HepG2 (cell line): ENCODE measurements around the gene RGS19. TPM values are rescaled to one million over a fixed set of nuclear protein-coding genes. Genes with fewer than 3 reads are reported as not detected.

Source experiments
- AGO1 ChIP-seq: fragments of 200-400 bp; formaldehyde crosslinking; IDR thresholded peaks from 2 replicates; pipeline ENCODE4 v1.6.1; 2017; ENCODE audit warnings: mild to moderate bottlenecking, low read depth, low read length, moderate library complexity; ENCODE audit not compliant: poor library complexity, severe bottlenecking
- CBX2 ChIP-seq, 2 experiments: fragments of 200-600 bp in 1 of 2; sonication (generic); formaldehyde crosslinking in 1 of 2; IDR thresholded peaks; 2 replicates each; pipeline versions ENCODE4 v1.7.0 to v1.8.1; 2018 to 2022; ENCODE audit warnings: low read depth in 2 of 2, low read length in 1 of 2, mild to moderate bottlenecking in 1 of 2, missing genetic modification reagents in 1 of 2
- FOXP1 ChIP-seq, 2 experiments: fragments of 450-650 bp in 1 of 2; IDR thresholded peaks; 2 replicates each; pipeline ENCODE4 v1.6.1; 2017 to 2018; ENCODE audit warnings: antibody characterized with exemption in 1 of 2
- GTF2F1 ChIP-seq: fragments of 150-350 bp; IDR thresholded peaks from 2 replicates; pipeline ENCODE4 v1.6.1; 2014; ENCODE audit warnings: low read length
- IRX3 ChIP-seq: sonication (generic); formaldehyde crosslinking; IDR thresholded peaks from 2 replicates; pipeline ENCODE4 v1.8.1; 2023; ENCODE audit warnings: mild to moderate bottlenecking, low read depth, missing genetic modification reagents, borderline replicate concordance
- ISX ChIP-seq: sonication (generic); formaldehyde crosslinking; conservative IDR thresholded peaks from 2 replicates; pipeline ENCODE4 v1.5.0; 2020; ENCODE audit warnings: missing genetic modification reagents
- KLF15 ChIP-seq: sonication (generic); formaldehyde crosslinking; IDR thresholded peaks from 2 replicates; pipeline ENCODE4 v1.8.1; 2023; ENCODE audit warnings: borderline replicate concordance, mild to moderate bottlenecking, inconsistent platforms, missing genetic modification reagents, mixed read lengths
- MLLT10 ChIP-seq: sonication (generic); formaldehyde crosslinking; IDR thresholded peaks from 2 replicates; pipeline ENCODE4 v1.4.0; 2020; ENCODE audit warnings: missing genetic modification reagents
- MYC ChIP-seq: sonication (generic); formaldehyde crosslinking; IDR thresholded peaks from 2 replicates; pipeline ENCODE4 v1.9.0; 2021; ENCODE audit warnings: missing genetic modification reagents, borderline replicate concordance
- SMC3 ChIP-seq: IDR thresholded peaks from 2 replicates; pipeline ENCODE4 v1.6.1; 2011; ENCODE audit warnings: low read length, improper control_type of control experiment
- TBX2 ChIP-seq: sonication (generic); formaldehyde crosslinking; IDR thresholded peaks from 2 replicates; pipeline ENCODE4 v1.5.0; 2020; ENCODE audit warnings: missing genetic modification reagents, mild to moderate bottlenecking, borderline replicate concordance
- ZNF382 ChIP-seq: sonication (generic); formaldehyde crosslinking; IDR thresholded peaks from 2 replicates; pipeline ENCODE4 v1.5.0; 2020; ENCODE audit warnings: missing genetic modification reagents, mild to moderate bottlenecking, borderline replicate concordance
- ZNF44 ChIP-seq: sonication (generic); formaldehyde crosslinking; IDR thresholded peaks from 2 replicates; pipeline ENCODE4 v1.5.1; 2020; ENCODE audit warnings: mild to moderate bottlenecking, missing genetic modification reagents
- ZNF496 ChIP-seq: sonication (generic); formaldehyde crosslinking; IDR thresholded peaks from 2 replicates; pipeline ENCODE4 v1.8.1; 2023; ENCODE audit warnings: mild to moderate bottlenecking, moderate library complexity, missing genetic modification reagents; ENCODE audit not compliant: insufficient replicate concordance
- ZNF557 ChIP-seq: sonication (generic); formaldehyde crosslinking; IDR thresholded peaks from 2 replicates; pipeline ENCODE4 v1.4.0; 2020; ENCODE audit warnings: missing genetic modification reagents
- ZNF605 ChIP-seq: sonication (generic); formaldehyde crosslinking; IDR thresholded peaks from 2 replicates; pipeline ENCODE4 v1.8.0; 2022; ENCODE audit warnings: mild to moderate bottlenecking, missing genetic modification reagents
- ZNF775 ChIP-seq: sonication (generic); formaldehyde crosslinking; IDR thresholded peaks from 2 replicates; pipeline ENCODE4 v1.4.0; 2020; ENCODE audit warnings: missing genetic modification reagents, mild to moderate bottlenecking, moderate library complexity, borderline replicate concordance
- ZNF781 ChIP-seq: sonication (generic); formaldehyde crosslinking; IDR thresholded peaks from 2 replicates; pipeline ENCODE4 v1.5.1; 2020; ENCODE audit warnings: borderline replicate concordance, mild to moderate bottlenecking, missing genetic modification reagents; ENCODE audit errors: not compliant biosample characterization
- polyA plus RNA-seq, 8 experiments: library from polyadenylated mRNA; depleted of rRNA in 3 of 8; stranded (reverse) in 7 of 8; unstranded in 1 of 8; fragments of >200 nt; fragmentation: Illumina TruSeq in 4 of 8; extraction: Trizol in 4 of 8; gene quantifications; 2 replicates each; pipeline versions ENCODE4 v1.2.1 to v1.2.3, GENCODE V29; 2011 to 2016; ENCODE audit warnings: low read depth in 4 of 8, missing spikeins in 1 of 8, mixed read lengths in 1 of 8; ENCODE audit not compliant: insufficient read depth in 1 of 8
- total RNA-seq, 5 experiments: library from RNA; depleted of rRNA; stranded (reverse); fragments of >200 nt; fragmentation: Illumina TruSeq; extraction: Trizol; gene quantifications; 2 replicates each; pipeline ENCODE4 v1.2.3, GENCODE V29; 2016; ENCODE audit warnings: low read depth in 1 of 5
- TF ChIP-seq, protein P1 (sequence below): sonication (generic); formaldehyde crosslinking; IDR thresholded peaks from 2 replicates; pipeline ENCODE4 v1.5.0; 2020; ENCODE audit warnings: missing genetic modification reagents, mild to moderate bottlenecking, borderline replicate concordance
- TF ChIP-seq, protein P2 (sequence below): sonication (generic); formaldehyde crosslinking; IDR thresholded peaks from 2 replicates; pipeline ENCODE4 v1.5.0; 2020; ENCODE audit warnings: missing genetic modification reagents
- TF ChIP-seq, protein P3 (sequence below): sonication (generic); formaldehyde crosslinking; IDR thresholded peaks from 2 replicates; pipeline ENCODE4 v1.4.0; 2020; ENCODE audit warnings: low read depth, mild to moderate bottlenecking, missing genetic modification reagents
- TF ChIP-seq, protein P4 (sequence below), 2 experiments: sonication (generic) in 1 of 2; formaldehyde crosslinking in 1 of 2; IDR thresholded peaks; 2 replicates each; pipeline versions ENCODE4 v1.5.1 to v1.6.1; 2011 to 2020; ENCODE audit warnings: borderline replicate concordance in 1 of 2, low read depth in 1 of 2, low read length in 1 of 2, mild to moderate bottlenecking in 1 of 2, missing genetic modification reagents in 1 of 2, moderate library complexity in 1 of 2

The RGS19 gene
- total and polyA plus RNA-seq, 2 of the 13 experiments (the other 11 are each of a cell fraction or from before 2014, with no cell fraction given), result 10.7 to 11.9 TPM

DNA sequence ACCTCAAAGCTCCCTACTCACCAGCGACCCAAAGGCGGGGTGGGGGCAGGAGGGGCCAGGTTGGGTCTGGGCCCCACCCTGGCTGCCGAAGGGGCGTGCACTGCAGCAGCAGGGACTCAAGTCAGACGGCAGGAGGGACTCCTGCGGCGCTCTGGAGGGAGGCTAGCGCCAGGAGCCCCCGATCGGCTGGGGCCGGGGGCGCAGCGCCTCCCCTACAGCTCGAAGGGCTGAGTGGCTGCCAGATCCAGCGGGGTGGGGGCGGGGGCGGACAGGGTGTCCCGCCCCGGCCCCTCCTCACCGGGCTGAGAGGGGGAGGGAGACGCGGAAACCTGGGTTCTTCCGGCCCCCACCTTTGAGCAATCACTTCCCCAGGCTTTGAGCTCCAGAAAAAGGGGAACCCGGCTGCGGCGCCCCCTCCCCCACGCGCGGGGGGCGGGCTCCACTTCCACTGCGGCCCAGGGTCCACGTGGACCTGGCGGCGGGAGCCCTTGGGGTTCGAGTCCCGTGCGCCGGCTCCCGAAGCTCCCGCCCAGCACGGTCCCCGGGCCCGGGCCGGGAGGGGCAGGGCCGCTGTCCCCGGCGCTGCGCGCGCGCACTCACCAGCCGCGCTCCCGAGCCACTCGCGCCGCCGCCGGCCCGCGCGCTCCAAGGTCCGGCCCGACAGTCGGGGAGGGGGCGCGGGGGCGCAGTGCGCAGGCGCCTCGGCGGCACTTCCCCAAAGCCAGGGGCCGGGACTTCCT, at the start of gene RGS19 (continued):
- TF ChIP-seq AGO1 (peak; percentile 49), ZNF496 (CRISPR knock-in tag) (no peak), KLF15 (CRISPR knock-in tag) (no peak), TBX2 (CRISPR knock-in tag) (no peak), ISX (no peak), GTF2F1 (no peak), IRX3 (no peak), ZNF557 (no peak), MLLT10 (CRISPR knock-in tag) (no peak), ZNF44 (CRISPR knock-in tag) (no peak), ZNF781 (no peak), FOXP1 (IDR thresholded peaks at IDR 0.05) (no peak), FOXP1 (CRISPR knock-in tag; IDR thresholded peaks at IDR 0.05) (no peak), ZNF382 (no peak), CBX2 (IDR thresholded peaks at IDR 0.05; ENCODE audit: low read depth, low read length) (no peak), CBX2 (CRISPR knock-in tag; IDR thresholded peaks at IDR 0.05; ENCODE audit: low read depth) (no peak), MYC (CRISPR knock-in tag) (peak; percentile 78), ZNF775 (no peak), ZNF605 (CRISPR knock-in tag) (0 out of 2 replicates have a peak, but pooled peaks have one; percentile 59), SMC3 (no peak)
- TF ChIP-seq, protein P1, sequence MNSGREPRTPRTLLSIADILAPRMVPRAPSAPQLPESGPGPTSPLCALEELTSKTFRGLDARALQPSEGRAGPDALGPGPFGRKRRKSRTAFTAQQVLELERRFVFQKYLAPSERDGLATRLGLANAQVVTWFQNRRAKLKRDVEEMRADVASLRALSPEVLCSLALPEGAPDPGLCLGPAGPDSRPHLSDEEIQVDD, result no peak
- TF ChIP-seq, protein P2, sequence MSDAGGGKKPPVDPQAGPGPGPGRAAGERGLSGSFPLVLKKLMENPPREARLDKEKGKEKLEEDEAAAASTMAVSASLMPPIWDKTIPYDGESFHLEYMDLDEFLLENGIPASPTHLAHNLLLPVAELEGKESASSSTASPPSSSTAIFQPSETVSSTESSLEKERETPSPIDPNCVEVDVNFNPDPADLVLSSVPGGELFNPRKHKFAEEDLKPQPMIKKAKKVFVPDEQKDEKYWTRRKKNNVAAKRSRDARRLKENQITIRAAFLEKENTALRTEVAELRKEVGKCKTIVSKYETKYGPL (CRISPR knock-in tag), result no peak
- TF ChIP-seq, protein P3, sequence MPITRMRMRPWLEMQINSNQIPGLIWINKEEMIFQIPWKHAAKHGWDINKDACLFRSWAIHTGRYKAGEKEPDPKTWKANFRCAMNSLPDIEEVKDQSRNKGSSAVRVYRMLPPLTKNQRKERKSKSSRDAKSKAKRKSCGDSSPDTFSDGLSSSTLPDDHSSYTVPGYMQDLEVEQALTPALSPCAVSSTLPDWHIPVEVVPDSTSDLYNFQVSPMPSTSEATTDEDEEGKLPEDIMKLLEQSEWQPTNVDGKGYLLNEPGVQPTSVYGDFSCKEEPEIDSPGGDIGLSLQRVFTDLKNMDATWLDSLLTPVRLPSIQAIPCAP (CRISPR knock-in tag), result no peak
- TF ChIP-seq, protein P4, sequence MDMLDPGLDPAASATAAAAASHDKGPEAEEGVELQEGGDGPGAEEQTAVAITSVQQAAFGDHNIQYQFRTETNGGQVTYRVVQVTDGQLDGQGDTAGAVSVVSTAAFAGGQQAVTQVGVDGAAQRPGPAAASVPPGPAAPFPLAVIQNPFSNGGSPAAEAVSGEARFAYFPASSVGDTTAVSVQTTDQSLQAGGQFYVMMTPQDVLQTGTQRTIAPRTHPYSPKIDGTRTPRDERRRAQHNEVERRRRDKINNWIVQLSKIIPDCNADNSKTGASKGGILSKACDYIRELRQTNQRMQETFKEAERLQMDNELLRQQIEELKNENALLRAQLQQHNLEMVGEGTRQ (IDR thresholded peaks at IDR 0.05; ENCODE audit: low read depth, low read length), result no peak
- TF ChIP-seq, protein P4 (CRISPR knock-in tag; IDR thresholded peaks at IDR 0.05; ENCODE audit: borderline replicate concordance), result no peak
